MM.1S (cell line): ENCODE data around the gene CTNNA3.

ENCODE experiments used
- EZH2 ChIP-seq: fragments of 300-600 bp; sonication (generic); optimal IDR thresholded peaks from 2 replicates; pipeline ENCODE3; 2017; ENCODE audit warnings: low read depth, mild to moderate bottlenecking, antibody characterized with exemption, low read length, mixed read lengths
- TF ChIP-seq, protein P1 (sequence below): fragments of 300-600 bp; sonication (generic); IDR thresholded peaks from 2 replicates; pipeline ENCODE4 v1.5.1; 2016; ENCODE audit warnings: antibody characterized with exemption, low read length, mixed read lengths

GRCh38 chr10:66714741-66715140, 981.3 kb downstream of the CTNNA3 start:
- TF ChIP-seq, protein P1, sequence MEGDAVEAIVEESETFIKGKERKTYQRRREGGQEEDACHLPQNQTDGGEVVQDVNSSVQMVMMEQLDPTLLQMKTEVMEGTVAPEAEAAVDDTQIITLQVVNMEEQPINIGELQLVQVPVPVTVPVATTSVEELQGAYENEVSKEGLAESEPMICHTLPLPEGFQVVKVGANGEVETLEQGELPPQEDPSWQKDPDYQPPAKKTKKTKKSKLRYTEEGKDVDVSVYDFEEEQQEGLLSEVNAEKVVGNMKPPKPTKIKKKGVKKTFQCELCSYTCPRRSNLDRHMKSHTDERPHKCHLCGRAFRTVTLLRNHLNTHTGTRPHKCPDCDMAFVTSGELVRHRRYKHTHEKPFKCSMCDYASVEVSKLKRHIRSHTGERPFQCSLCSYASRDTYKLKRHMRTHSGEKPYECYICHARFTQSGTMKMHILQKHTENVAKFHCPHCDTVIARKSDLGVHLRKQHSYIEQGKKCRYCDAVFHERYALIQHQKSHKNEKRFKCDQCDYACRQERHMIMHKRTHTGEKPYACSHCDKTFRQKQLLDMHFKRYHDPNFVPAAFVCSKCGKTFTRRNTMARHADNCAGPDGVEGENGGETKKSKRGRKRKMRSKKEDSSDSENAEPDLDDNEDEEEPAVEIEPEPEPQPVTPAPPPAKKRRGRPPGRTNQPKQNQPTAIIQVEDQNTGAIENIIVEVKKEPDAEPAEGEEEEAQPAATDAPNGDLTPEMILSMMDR, result no peak
- TF ChIP-seq EZH2, result no peak
